ENCODE measurements around the gene PUS10. TPM values are rescaled to one million over a fixed set of nuclear protein-coding genes. Genes with fewer than 3 reads are reported as not detected.

Gene PUS10
- total RNA-seq, 2 experiments from 2014 or later, result 3.3 to 7.5 TPM

DNA sequence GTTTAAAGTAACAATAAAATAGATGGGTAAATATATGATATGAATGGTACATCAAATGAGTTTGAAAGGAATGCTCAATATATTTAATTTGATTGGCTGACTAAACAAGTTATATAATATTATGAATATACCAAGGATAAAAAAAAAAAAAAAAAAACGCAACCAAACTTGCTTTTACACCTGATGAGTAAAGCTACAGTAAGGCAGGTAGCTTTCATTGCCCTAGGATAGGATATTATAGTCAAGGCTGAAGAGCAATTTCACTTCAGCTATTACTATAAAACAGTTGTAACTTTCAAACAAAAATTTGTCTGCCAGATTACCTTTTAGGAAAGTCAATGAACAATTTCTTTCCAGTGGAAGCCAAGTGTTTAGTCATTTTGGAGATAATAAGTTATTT, 57.3 kb downstream of the PUS10 start:
- no peaks in the 10 kb centered on the region for H4K20me1 ChIP-seq (ENCODE audit: insufficient read depth, low read length)
- intact Hi-C loops (cut with micrococcal nuclease; ENCODE audit: unreplicated experiment), result no loop called here
- no peak overlapping the region for H3K4me2 ChIP-seq (ENCODE audit: low read length)
- no peak overlapping the region for H2AFZ ChIP-seq (ENCODE audit: low read length)
- H3K27ac ChIP-seq (ENCODE audit: low read depth, low read length, poor library complexity, severe bottlenecking), result no peak overlapping the region
- BruUV-seq (replicated peaks), result TSS peak; percentile 41
- no peaks in the 10 kb centered on the region for H3K36me3 ChIP-seq (ENCODE audit: insufficient read depth, low read length)
- no peaks in the 10 kb centered on the region for H3K9me2 ChIP-seq (ENCODE audit: insufficient read depth, low read length)
- H3K4me1 ChIP-seq (ENCODE audit: insufficient read depth, low read length, poor library complexity, severe bottlenecking), result peaks cover 12% of the 10 kb centered on the region
- no peaks in the 10 kb centered on the region for H3K9me3 ChIP-seq (ENCODE audit: low read length)
- no peaks in the 10 kb centered on the region for H3K79me2 ChIP-seq (ENCODE audit: insufficient read depth, low read depth, low read length)
- no peak for DNase-seq (ENCODE audit: low spot score)
- POLR2A ChIA-PET, result interaction anchor here (0.7 to 1.5 kb wide), 3 partner anchors 16 to 901 kb away, joined by 3 to 4 read pairs (median 4); no protein-coding TSS in a partner anchor
- CTCF ChIA-PET (ENCODE audit: unreplicated experiment), result no interaction called here
- no peak for TF ChIP-seq EZH2phosphoT487 (IDR thresholded peaks at IDR 0.05; ENCODE audit: borderline replicate concordance, low read depth, low read length)
- TF ChIP-seq, protein P1, sequence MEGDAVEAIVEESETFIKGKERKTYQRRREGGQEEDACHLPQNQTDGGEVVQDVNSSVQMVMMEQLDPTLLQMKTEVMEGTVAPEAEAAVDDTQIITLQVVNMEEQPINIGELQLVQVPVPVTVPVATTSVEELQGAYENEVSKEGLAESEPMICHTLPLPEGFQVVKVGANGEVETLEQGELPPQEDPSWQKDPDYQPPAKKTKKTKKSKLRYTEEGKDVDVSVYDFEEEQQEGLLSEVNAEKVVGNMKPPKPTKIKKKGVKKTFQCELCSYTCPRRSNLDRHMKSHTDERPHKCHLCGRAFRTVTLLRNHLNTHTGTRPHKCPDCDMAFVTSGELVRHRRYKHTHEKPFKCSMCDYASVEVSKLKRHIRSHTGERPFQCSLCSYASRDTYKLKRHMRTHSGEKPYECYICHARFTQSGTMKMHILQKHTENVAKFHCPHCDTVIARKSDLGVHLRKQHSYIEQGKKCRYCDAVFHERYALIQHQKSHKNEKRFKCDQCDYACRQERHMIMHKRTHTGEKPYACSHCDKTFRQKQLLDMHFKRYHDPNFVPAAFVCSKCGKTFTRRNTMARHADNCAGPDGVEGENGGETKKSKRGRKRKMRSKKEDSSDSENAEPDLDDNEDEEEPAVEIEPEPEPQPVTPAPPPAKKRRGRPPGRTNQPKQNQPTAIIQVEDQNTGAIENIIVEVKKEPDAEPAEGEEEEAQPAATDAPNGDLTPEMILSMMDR (conservative IDR thresholded peaks at IDR 0.05; ENCODE audit: low read length), result no peak
- no peak overlapping the region for H3K4me3 ChIP-seq (ENCODE audit: low read depth, low read length, poor library complexity, severe bottlenecking)

DNA sequence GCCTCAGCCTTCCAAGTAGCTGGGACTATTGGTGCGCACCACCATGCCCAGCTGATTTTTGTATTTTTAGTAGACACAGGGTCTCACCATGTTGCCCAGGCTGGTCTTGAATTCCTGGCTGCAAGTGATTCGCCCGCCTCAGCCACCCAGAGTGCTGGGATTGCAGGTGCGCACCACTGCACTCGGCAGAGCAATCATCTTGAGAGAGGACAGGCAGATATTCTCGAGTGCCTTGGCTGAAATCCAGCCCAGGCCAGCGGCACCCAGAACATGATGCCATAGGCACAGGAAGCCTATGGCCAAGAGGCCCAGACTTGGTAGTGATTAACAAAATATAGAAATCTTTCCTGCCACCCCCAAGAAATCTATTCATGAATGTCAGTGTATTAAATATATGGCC, 58.6 kb downstream of the PUS10 start:
- CTCF ChIA-PET (ENCODE audit: unreplicated experiment), result no interaction called here

DNA sequence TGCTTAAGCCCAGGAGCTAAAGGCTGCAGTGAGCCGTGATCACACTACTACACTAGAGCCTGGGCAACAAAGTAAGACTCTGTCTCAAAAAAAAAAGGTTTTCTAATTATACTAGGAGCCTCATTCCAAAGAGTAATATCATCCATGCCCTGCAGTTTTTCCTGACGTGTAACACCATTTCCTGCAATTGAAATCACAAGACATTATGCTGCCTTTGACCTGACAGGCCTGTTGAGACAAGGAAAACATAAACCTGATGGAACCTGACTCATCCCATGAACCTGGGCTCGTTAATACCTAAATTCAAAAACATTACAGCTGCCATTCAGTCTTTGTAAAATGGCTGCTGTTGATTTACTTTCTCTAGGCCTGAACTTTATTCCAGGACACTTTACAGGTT, 59.3 kb downstream of the PUS10 start:
- Histone ChIP-seq H4K20me1 (ENCODE audit: insufficient read depth, low read length) (no peaks in the 10 kb centered on the region), H3K9me2 (ENCODE audit: insufficient read depth, low read length) (no peaks in the 10 kb centered on the region), H3K9me3 (ENCODE audit: low read length) (no peaks in the 10 kb centered on the region), H3K79me2 (ENCODE audit: insufficient read depth, low read depth, low read length) (no peaks in the 10 kb centered on the region), H2AFZ (ENCODE audit: low read length) (no peak overlapping the region), H3K36me3 (ENCODE audit: insufficient read depth, low read length) (peaks cover 4% of the 10 kb centered on the region; the same call in 1 of the 2 replicates), H3K4me1 (ENCODE audit: insufficient read depth, low read length, poor library complexity, severe bottlenecking) (no peaks in the 10 kb centered on the region), H3K4me2 (ENCODE audit: low read length) (no peak overlapping the region), H3K27ac (ENCODE audit: low read depth, low read length, poor library complexity, severe bottlenecking) (no peak overlapping the region), H3K4me3 (ENCODE audit: low read depth, low read length, poor library complexity, severe bottlenecking) (no peak overlapping the region)
- no peak for DNase-seq (ENCODE audit: low spot score)
- no TSS peak for BruUV-seq (replicated peaks)
- intact Hi-C loops (cut with micrococcal nuclease; ENCODE audit: unreplicated experiment), result no loop called here
- TF ChIP-seq EZH2phosphoT487 (IDR thresholded peaks at IDR 0.05; ENCODE audit: borderline replicate concordance, low read depth, low read length), result no peak
- TF ChIP-seq, protein P1 (conservative IDR thresholded peaks at IDR 0.05; ENCODE audit: low read length), result no peak
- ChIA-PET POLR2A (interaction anchor here (0.7 kb wide), 1 partner anchor 617 kb away, joined by 3 read pairs; no protein-coding TSS in a partner anchor), CTCF (ENCODE audit: unreplicated experiment) (no interaction called here)

More for the DNA sequence above, 58.6 kb downstream of the PUS10 start:
- no peak overlapping the region for H2AFZ ChIP-seq (ENCODE audit: low read length)
- H3K4me2 ChIP-seq (ENCODE audit: low read length), result no peak overlapping the region
- no peaks in the 10 kb centered on the region for H3K9me2 ChIP-seq (ENCODE audit: insufficient read depth, low read length)
- H4K20me1 ChIP-seq (ENCODE audit: insufficient read depth, low read length), result no peaks in the 10 kb centered on the region
- peaks cover under 1% of the 10 kb centered on the region for H3K4me1 ChIP-seq (ENCODE audit: insufficient read depth, low read length, poor library complexity, severe bottlenecking)
- no peaks in the 10 kb centered on the region for H3K36me3 ChIP-seq (ENCODE audit: insufficient read depth, low read length)
- intact Hi-C loops (cut with micrococcal nuclease; ENCODE audit: unreplicated experiment), result no loop called here
- H3K27ac ChIP-seq (ENCODE audit: low read depth, low read length, poor library complexity, severe bottlenecking), result no peak overlapping the region
- no peak overlapping the region for H3K4me3 ChIP-seq (ENCODE audit: low read depth, low read length, poor library complexity, severe bottlenecking)
- H3K9me3 ChIP-seq (ENCODE audit: low read length), result no peaks in the 10 kb centered on the region
- TF ChIP-seq, protein P1 (conservative IDR thresholded peaks at IDR 0.05; ENCODE audit: low read length), result no peak
- TF ChIP-seq EZH2phosphoT487 (IDR thresholded peaks at IDR 0.05; ENCODE audit: borderline replicate concordance, low read depth, low read length), result no peak
- DNase-seq (ENCODE audit: low spot score), result no peak
- POLR2A ChIA-PET, result interaction anchor here (0.7 kb wide), 1 partner anchor 616 kb away, joined by 3 read pairs; no protein-coding TSS in a partner anchor
- BruUV-seq (replicated peaks), result no TSS peak
- H3K79me2 ChIP-seq (ENCODE audit: insufficient read depth, low read depth, low read length), result no peaks in the 10 kb centered on the region
